ENCODE results near the gene HMGB4.

The HMGB4 gene

DNA sequence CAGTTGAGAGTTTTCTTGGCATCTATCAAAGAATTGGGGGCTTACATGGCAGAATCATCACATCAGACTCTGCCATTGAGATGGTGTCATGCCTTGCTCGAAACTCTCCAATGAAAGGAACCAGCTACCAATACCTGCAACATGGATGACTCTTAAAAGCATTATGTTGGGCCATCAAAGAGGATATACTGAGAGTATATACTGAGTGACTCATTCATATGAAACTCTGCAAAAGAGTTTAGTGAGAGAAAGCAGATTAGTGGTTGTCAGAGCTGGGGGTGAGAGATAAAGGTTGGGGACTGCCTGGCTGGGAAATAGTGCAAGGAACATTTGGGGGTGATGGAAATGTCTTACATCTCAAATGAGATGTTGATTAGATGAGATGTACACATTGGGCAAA, 14.7 kb upstream of the HMGB4 start:
- DNase-seq, result no peak

DNA sequence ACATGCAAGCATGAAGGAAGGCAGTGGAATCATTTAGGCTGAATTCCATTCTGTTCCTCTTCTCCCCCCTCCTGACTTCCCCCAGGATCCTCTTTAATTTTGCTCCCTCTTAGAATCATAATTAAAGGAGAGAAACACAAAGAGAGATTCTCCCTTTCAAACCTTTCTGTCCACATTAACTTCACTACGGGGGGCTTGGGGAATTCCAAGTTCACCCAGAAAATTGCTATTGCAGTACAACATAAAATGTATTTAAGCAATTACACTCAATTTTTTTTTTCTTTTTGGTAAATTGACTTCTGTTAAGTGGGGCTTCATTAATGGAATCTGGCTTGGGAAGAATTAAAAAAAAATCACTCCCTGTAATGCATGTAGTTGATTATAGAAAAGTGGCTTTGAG, 13.4 kb upstream of the HMGB4 start:
- DNase-seq, result no peak

DNA sequence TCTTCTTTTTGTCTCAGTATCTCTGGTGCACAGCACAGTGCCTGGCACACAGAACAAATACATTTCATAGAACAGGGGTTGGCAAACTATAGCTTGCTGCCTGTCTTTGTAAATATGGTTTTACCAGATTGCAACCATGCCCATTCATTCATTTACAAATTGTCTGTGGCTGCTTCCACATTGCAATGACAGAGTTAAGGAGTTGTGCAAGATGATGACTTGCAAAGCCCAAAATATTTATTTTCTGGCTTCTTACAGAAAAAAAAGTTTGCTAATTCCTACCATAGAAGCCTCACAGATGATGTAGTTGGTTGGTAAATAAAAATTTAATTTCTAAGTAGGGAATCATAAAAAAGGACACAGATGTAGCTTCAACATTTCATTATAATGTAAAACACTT, 11.2 kb upstream of the HMGB4 start:
- DNase-seq, result no peak

DNA sequence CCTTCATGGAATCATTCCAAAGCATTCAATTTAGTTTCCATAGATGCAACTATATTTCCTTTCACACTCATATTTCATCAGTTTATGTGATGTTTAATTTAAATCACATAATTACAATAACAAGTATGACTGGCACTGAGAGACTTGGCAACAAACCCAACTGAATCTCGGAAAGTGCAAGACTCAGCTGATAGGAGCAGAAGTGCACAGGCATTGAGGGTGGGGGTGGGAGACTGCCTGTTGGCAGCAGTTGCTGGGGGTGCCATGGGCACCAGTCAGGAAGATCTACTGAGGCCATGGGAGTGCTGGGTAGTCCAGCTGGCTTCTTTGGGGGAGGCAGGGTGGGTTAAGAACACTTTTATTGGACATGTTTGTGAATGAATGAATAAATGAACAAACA, 10.4 kb upstream of the HMGB4 start:
- DNase-seq, result no peak

DNA sequence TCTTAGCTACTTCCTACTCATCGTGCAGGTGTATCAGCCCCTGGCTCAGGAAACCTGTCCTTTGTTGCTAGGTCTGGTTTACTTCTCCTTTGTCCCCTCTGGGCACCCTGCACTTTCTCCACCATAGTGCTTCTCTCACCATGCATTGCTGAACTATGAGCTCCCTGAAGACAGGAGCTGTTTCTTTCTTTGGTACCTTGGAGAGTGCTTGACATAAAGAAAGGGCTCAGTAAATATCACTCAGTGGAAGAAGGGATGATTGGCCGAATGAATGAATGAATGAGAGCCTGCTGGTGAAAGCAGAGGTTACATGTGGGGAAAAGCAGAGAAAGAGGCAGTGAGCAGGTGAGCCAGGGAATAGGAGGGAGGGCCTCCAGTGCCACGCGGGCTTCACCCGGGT, 9.8 kb upstream of the HMGB4 start:
- no peak for DNase-seq

DNA sequence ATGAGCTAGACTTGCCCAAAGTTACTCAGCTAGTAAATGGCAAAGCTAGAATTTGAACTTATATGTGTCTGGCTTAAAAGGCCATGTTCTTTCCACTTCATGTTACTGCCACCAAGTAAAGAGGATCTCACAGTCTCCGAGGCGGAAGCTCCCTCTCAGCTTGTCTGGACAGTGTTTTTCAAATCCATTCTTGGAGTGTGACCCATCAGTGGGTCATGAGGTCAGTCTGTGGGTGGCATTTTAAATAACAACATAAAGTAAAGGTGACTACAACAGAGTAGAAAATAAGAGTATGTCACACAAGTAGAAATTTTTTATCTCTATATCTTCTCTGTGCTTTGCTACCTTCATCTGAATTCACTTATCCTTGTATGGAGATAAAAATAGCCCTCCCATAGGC, 3.2 kb upstream of the HMGB4 start:
- DNase-seq, result no peak

DNA sequence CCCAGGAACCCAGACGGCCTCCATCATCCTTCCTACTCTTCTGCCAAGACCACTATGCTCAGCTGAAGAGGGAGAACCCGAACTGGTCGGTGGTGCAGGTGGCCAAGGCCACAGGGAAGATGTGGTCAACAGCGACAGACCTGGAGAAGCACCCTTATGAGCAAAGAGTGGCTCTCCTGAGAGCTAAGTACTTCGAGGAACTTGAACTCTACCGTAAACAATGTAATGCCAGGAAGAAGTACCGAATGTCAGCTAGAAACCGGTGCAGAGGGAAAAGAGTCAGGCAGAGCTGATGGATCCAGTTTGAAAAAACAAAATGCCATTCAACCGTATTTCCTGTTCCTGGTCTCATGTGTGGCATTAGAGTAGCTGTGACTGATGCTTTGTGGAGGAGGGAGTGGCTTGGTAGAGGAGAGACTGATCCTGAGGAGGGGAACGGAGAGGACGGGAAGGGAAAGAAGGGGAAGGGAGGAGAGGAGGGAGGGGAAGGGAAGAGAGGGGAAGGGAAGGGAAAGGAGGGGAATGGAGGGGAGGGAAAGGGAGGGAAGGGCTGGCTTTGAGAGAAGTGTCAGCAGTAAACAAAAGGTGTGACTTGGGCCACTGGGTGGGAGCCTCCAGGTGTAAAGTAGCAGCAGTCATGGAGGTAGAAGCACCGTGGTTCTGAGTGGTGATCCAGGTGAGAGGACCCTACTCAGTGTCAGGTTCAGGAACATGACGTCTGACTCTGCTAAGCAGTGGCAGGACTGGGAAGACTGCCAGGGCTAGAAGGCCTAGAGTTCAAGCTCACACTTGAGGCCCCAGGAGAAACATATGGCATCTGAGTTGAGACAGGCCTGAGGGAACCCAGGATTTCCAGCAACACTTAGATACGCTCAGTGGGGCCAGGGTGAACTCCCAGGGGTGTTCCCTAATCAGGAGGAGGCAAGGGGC, 846 bp downstream of the HMGB4 start:
- DNase-seq, result no peak

DNA sequence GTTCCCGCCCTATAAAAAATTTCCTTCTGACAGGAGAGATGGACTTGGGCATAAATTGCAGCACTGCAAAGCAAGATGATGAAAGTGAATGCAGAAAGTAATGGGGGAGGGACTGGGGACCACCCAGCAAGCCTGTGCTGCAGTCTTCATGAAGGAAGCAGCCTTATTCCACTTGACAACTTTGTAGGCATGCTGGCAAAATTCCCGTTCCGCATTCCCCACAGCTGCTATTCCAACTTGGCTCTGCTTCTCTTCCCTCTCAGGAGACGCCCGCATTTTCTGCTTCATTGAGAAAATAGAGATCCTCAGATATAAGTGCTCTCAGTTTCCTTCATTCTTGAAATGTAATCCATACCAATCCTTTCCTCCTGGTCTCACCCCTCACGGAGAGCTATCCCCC, 2.4 kb downstream of the HMGB4 start:
- no peak for DNase-seq

DNA sequence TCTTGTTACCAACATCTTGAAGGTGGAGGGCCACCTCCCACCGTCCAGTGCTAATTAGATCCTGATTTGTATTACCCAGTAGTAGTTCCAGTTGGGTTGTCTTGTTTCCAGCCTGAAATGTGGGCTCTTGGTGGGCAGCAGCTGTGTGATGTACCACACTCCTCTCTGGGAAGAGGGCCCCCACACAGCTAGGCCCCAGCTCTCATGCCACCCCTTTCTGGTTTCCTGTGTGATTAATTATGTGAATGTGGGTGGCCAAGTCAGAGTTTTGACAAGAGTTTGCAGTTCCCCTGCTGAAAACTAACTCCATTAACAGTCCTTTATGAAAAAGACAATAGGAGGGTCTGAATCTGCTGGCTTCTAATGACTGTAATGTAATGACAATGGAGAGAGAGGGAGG, 3.8 kb downstream of the HMGB4 start:
- no peak for DNase-seq

DNA sequence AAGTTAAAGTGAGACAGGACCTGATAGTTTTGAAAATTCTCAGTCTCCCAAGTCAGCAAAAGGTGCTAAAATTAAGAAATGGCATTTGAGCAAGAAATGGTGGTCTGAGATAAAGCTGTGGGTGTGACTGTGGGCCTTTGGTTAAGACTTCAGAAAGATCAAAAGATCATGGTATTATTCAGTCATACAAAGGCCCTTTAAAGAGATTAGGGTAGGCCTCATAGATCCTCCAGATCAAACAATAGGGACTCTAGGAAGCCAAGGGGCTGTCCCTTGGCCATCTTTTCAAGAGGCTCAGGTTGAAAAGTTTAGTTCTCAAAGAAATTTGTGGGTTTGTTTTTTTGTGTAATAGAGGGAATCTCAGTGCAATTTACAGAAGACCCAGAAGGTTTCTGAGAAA, 8.4 kb downstream of the HMGB4 start:
- no peak for DNase-seq

DNA sequence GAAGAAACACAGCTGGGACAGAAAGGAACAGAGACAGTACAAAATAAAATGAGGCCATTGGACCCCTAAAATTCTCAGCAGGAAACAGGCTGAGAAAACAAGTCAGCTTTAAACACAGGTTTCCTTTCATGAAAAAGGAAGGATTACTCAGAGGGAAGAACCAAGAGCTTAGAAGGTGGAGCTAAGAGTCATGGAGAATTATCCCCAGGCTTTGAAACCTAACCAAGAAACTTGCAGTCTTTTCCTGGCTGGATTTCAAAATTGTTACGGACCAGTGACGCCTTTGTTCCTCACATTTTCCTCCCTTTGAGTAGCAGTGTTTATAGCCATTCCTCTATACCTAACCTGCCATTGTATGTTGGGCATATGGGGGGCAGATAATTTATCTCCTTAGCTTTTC, 8.8 kb downstream of the HMGB4 start:
- DNase-seq, result no peak

DNA sequence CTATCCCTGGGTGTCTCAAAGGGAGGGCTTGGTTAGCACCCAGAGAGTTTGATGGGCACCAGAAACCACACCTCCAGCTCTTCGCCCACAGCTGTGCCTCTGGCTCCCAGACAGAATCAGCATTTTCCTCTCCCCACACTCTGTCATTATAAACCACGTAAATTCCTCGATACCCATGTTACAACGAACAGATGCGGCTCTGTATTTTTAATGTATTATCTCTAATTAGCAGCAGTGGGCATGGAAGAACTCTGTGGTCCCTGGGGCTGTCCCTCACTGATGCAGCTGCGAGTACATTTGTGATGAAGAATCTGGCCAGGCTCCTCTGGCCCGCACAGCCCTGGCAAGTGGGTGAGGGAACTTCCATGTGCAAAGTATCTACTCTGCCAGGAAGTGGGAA, 10.8 kb downstream of the HMGB4 start:
- no peak for DNase-seq

DNA sequence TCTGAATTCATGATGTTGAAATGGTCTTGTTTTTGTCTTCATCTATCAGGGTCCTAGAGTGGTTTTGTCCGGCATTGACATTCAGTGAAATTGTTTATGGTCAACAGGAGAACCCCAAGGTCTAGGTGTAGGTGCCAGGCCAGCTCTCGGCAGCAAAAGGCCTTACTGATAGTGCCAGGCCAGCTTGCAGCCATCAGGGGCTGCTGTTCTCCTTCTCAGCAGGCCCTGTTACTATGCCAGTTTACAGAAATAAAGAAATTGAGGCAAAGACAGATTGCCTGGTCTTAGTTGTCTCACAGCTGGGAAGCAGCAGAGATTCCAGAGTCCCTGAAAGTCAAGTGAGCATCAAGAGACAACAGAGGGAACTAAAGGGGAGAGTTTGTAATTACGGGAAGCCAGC, 12.0 kb downstream of the HMGB4 start:
- no peak for DNase-seq

DNA sequence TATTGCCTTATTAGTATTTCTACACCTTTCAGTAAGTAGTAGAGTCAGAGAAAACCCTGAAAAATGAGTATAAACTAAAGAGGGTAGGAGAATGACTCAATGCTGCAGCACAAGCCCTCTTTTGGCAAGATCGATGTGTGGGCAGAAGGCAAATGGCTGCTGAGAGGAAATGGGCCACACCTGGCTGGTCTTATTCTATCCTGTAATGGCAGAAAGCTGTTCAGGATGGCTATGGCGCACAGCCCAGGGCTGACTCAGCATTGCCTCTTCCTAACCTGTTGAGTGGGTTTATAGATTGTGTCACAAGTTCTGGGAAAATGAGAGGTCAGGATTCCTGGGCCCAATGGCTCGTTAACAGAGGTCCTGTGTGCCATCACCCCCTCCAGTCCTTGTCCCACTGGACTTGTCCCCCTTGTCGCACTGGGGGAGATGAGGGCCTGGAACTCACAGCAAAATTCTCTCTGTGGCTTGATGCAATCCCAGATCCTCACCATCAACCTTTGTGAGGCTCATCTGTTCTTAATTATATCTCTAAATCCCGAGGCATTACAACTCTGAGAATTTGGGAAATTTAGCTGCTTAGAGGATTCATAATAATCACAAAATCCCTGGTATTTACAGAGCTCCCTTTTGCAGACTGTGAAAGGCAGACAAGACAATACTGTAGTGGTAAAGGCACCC, 13.2 kb downstream of the HMGB4 start:
- DNase-seq, result no peak

DNA sequence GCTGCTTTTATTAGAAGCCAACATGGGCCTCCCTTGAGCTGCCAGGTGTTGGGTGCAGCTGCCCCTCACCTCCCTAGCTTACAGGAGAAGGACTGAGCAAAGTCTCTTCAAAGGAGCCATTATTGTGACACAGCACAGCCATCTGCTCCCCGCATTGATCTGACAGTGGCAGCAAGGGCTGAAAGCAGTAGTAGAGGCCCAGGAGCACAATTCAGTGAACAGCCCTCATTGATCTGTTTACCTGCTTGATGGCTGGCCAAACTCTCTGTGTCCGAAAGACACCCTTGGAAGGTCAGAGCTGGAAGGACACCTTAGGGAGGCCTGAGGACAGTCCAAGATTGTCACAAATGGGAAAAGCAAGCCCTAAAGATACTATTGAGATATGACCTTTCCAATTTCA, 14.5 kb downstream of the HMGB4 start:
- DNase-seq, result no peak

DNA sequence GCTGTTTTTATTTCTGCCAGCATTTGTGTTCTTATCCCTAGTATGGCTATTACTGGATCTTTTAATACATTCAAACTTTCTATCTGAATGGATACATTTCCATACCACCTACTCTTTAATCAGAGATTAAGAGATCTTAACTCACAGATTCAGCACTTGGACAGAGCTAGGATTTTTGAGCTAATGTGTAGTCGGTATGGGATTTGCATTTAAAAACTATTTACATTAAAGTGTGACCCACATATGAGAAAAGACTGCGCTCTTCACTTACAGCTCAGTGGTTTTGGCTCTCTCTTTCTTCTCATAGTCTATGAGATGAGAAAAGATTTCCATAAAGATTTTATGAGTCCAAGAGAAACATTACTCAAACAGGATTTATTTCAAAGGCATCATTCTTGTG, 16.4 kb downstream of the HMGB4 start:
- DNase-seq, result no peak

DNA sequence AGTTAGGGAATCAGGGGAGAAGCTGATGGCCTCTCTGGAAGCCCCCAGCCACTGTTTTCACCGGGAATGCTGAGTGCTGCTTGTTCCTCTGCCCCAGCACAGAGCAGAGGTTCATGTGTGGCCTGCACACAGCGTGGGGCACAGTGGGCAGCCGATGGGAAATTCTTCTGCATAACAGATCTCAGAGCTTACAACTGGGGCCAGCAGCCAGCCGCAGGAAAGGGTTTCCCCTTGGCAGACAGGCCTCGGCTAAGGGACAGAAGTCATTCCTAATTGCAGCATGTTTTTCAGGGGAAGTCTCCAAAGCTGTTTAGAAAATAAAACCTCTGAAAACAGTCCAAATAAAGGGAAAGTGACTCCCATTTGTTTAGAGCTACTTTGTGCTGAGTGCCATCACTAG, 22.6 kb downstream of the HMGB4 start:
- DNase-seq, result no peak

DNA sequence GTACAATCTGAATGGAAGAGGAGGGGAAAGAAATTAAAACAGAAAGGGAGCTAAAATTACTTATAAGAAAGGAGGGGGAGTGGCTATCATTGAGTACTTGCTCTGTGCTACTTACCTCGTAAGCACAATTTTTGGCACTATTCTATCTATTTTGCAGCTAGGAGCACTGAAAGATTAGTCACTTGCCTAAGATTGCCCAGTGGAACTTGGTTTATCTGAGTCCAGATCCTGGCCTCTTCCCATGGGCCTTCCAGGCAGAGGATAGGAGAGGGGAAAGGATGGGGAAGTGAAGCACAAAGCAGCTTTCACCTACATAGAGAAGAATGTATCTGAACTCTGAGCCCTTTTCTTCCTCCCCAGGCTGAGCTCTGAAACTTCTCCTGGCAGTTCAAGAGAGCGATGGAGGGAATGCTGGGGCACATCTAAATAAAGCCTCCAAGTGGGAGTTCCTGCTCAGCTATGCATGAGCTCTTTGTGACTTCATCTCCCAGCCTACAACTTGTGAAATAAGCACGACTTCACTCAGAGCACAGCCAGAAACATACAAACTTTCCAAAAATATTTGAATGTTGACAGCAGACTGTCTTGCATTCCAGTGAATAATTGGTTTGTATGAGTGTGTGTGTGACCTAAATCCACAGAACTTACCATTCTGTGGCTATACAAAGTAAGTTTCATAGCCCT, 29.4 kb downstream of the HMGB4 start:
- DNase-seq, result no peak

DNA sequence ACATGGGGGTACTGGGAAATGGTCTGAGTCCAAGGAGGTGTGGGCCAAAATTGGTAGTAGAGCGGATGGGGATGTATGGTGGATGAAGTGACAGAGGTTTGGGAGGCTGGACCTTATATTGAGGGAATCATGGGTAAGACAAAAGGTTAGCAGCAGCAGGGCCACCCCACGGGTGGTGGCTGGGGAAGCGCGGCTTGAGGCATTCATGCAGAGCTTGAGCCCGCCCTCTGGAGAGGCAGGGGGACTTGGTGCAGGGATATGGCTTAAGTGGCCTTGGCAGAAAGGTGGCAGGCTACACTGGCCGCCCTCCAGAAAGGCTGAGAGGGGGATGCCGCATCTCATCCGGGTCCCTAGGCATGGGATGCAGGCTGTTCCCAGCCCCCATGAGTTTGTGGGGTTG, 31.5 kb downstream of the HMGB4 start:
- DNase-seq, result no peak

DNA sequence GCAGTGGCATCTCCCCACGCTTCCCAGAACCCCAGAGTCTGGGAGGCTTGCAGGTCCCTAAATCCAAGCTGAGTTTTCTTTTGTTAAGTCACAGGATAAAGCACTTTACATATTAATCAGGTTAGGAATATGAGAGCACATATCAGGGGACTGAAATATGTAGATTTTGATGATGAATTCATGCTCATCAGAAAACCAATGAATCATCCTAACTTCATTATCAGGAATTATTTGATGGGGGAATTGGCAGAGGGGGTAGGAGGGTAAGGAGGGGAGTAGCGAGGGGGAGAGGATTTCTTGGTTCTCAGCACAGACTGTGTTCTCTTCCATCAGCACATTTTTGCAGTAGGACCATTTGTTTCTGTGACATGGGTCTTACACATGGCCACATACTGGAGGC, 32.1 kb downstream of the HMGB4 start:
- no peak for DNase-seq

DNA sequence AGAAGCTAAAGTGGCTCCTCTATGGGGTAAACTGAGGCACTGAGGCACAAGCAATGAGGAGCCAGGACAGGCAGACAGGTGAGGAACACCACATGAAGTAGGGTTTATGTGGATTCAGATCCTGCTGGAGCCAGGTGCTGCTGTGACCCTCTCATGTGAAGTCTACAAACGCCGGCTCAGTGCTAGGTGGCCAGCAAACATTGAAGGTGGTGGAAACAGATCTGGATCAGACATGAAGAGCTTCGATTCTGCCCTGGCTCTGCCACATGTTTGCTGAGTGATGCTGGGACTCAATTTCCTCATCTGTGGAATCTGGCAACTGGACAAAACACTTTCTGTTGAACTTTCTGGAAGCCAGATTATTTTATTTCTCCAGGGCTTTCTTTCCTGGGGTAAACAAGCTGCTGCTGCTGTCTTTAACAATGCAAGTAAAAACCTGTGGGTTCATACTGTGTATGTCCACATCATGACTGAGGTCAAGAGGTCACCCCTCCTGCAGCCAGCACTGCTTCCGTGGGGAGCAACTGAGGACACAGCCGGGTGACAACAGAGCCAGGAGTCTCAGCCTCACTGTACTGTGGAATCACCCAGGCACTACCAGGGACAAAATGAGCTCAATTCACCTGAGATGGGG, 33.3 kb downstream of the HMGB4 start:
- DNase-seq, result no peak

DNA sequence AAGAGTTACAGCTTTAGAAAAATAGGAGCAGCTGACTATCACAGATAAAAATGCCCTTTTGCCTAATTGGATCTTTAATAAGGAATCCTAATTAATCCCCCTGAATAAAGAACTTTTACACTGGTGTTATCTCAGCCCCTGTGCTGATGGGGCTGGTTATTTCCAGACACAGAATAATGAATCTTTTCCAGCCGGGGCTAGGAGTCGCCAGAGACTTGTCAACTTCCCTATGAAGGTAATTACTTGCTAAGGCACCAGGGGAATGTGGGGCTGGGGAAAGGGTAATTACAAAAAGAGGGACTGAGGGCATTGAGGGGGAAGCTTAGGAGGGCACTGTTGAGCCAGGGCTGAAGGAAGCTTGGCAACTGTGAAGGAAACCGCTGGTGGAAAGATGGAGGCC, 34.5 kb downstream of the HMGB4 start:
- no peak for DNase-seq

DNA sequence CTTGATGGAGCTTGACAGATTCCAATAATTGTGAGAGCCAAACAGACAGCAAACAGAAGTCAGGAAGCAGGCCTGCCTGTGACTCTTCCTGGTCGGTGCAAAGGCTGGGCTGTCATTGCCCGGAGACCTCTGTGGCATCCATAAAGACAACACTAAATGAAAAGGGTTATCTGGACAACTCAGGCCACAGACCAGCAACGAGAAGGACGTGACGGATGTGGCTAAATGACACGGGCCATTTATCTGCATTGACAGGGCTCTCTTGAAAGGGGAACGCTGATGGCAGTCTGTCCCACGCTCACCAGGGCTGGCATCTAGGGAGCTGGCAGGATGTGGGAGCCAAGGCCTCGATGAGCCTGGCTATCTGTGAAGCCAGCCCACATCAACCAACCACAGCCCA, 35.0 kb downstream of the HMGB4 start:
- DNase-seq, result no peak

DNA sequence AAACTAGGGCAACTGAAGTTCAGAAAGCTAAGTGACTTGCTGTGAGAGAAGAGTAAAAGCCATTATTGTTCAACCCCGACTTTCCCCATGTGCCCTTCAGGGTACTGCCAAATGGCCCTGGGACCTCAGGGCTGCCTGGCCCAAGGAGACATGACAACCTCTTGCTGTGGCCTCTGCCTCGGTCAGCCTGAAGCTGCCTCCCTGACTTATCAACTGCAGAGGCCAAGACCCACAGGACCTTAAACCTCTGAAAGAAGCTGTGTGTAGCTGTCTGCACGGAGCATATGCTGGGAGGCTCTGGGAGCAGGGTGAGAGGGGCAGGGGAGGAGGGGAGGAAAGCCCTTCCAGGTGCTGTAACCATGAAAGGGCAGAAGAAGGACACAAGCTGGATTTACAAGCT, 35.9 kb downstream of the HMGB4 start:
- DNase-seq, result no peak
